GM19467 (cell line): ENCODE data around the gene NEDD1.

ENCODE experiments used
- ATAC-seq: cut with Tn5 transposase; IDR thresholded peaks from one replicate; pipeline ENCODE4 v1.9.1; 2021; ENCODE audit warnings: mild to moderate bottlenecking, moderate library complexity; ENCODE audit not compliant: unreplicated experiment

Gene NEDD1, protein sequence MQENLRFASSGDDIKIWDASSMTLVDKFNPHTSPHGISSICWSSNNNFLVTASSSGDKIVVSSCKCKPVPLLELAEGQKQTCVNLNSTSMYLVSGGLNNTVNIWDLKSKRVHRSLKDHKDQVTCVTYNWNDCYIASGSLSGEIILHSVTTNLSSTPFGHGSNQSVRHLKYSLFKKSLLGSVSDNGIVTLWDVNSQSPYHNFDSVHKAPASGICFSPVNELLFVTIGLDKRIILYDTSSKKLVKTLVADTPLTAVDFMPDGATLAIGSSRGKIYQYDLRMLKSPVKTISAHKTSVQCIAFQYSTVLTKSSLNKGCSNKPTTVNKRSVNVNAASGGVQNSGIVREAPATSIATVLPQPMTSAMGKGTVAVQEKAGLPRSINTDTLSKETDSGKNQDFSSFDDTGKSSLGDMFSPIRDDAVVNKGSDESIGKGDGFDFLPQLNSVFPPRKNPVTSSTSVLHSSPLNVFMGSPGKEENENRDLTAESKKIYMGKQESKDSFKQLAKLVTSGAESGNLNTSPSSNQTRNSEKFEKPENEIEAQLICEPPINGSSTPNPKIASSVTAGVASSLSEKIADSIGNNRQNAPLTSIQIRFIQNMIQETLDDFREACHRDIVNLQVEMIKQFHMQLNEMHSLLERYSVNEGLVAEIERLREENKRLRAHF

DNA sequence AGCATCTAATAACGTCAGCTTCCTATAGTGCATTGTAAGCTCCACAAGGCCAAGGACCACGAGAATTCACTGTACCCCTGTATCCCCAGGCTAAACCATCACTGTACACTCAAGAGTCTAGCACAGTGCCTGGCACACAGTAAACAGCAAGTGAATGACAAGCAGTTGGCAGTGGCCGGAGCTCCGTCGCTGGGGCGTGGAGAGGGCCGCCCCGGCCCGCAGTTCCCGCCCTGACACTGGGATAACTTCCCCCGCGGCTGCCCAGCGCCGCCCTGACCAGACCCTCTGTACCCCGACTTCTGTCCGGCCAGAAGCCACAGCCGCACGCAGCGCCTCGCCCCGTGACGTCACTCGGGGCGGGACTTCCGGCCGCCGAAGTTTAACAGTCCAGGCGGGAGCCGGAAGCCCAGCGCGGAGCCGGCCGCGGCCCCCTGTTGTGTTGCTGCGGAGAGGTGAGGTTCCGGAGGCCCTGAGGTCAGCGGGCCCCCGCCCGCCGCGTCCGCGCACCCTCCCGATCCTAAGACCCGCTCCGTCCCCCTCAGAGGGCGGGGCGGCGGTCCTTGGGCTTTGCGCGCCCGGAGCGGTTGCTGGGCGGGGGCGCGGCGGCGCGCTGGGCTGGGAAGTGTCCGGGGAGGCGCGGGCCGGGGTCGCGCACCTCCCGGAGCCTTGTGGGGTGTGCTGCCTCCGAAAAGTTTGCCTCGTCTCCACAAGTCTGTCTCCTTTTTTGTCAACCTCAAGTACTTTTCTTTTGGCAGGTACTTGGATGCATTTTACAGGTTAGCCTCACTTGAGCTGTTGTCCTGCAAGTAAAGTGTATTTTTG lies at the start of gene NEDD1:
Gene NEDD1, plus strand, starts transcription at position 409 of the 822 bp plus-strand sequence. CDS start 2,503 bp downstream, outside the sequence.
- ATAC-seq: peak; percentile 95

DNA sequence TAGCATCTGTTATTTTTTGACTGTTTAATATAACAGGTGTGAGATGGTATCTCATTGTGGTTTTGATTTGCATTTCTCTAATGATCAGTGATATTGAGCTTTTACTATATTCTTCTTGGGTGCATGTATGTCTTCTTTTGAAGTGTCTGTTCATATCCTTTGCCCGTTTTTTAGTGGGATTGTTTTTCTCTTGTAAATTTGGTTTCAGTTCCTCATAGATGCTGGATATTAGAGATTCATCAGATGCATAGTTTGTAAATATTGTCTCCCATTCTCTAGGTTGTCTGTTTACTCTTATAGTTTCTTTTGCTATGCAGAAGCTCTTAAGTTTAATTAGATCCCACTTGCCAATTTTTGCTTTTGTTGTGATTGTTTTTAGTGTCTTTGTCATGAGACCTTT lies 48.9 kb upstream of the NEDD1 start:
- ATAC-seq: no peak

DNA sequence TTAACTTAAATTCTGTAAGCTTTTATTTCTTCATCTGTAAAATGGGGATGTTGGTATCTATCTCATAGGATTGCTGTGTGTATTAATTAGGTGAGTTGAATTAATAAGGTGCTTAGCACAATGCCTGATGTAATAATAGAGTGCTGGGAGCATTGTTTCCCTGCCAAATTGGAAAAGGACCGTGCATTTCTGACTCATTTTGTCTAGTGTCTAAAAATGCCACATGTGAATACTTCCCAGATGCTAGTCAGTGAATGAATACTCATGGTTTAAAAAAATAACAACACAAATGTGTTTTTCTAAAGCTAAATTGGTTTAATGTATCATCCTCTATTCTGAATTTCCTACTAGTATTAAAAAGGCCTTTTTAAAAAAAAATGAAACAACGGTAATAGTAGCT lies 45.4 kb upstream of the NEDD1 start:
- no peak for ATAC-seq

DNA sequence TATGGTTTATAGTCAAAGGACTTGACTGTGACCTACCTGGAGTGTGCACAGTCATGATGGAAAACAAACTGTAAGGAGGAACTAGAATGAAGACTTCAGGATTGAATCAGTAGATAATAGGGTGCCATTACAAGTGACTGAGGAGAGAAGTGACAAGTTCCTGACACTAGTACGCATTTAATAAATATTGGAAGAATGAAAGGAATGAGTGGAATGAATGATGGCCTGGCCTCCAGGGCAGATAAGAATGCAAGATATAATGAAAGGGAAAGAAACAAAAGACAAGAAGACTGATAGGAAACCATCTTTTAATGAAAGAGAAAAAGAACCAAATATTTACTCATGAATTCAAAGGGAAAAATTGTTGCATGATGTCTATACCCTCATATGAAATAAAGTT lies 44.7 kb upstream of the NEDD1 start:
- no peak for ATAC-seq

DNA sequence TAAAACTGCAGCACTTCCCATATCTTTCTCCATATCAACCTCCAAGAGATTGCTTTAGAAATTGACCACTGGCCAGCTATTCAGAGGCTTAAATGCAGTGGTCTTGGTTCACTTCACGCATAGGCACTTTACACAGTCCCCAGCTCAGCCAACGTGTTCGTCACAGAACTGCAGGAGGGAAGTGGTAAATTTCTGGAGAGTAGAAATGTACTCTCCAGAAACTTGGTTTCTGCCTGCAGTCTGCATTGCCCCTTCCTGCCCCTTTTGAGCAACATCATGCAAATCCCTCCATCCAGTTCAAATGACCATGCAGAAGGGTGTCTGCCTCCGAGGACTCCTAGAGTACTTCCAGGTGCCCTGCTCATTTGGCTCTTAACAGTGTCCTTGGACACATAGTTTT lies 42.7 kb upstream of the NEDD1 start:
- no peak for ATAC-seq

DNA sequence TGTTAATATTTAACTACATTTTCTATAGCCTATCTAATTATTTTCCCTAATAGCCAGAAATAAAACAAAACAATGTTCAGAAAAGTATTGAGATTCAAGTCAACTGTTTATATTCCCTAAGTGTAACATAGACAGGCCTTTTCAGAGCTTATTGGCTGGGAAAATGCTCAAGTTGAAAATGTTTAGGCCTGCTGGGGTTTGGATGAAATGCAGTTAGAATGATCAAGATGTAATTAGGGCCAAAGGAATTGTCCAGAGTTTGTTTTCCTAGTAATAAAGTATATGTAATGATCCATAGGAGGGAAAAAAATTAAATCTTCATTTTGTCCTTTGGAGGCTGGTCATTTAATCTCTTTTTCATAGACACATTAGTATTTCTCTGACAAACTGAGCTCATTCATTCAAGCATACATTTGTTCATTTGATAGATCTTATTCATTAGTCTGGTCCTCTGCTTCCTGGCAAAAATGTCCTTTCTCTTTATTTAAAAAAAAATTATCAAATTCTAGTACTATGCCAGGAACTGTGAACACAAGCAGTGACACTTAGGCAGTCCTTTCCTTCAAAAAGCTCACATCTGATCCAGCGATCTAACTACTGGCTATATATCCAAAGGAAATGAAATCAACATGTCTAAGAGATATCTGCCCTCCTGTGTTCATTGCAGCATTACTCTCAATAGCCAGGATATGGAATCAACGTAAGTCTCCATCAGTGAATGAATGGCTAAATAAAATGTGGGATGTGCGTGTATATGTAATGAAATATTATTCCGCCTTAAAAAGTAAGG lies 40.1 kb upstream of the NEDD1 start:
- ATAC-seq: no peak

DNA sequence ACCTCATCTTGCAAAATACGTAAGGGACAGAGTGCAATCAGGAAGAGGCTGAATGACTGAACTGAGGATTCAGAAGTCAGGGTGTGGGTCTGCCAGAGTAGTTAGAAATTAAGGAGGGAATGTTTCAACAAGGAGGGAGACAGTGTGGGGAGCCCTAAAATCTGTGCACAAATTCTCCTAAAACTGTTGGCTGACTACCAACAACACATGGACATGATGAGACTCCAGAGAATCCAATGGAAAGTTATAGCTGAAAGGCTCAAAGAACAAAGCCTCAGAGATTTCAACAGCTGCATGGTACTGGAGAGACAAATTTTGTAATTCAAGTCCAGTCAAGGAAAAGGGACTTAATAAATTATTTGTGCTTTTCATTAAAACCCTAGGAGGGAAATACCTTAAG lies 36.1 kb upstream of the NEDD1 start:
- ATAC-seq: no peak

DNA sequence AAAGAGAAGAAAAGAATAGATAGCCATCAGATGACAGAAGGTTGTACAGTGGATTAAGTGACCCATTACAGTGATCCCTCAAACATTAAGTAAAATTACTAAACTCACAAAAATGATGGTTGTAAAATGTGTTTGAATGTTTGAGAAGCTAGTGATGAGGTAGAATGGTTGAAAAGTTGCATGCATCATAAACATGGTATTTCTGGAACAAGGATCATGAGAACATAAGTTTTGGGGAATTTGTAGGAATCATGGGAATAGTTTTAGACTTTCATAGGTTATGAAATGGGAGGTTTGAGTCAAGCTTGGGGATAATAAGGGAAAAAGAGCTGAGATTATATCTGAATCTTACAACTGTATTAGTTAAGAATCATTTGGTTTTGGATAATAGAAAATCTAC lies 34.1 kb upstream of the NEDD1 start:
- ATAC-seq: no peak

DNA sequence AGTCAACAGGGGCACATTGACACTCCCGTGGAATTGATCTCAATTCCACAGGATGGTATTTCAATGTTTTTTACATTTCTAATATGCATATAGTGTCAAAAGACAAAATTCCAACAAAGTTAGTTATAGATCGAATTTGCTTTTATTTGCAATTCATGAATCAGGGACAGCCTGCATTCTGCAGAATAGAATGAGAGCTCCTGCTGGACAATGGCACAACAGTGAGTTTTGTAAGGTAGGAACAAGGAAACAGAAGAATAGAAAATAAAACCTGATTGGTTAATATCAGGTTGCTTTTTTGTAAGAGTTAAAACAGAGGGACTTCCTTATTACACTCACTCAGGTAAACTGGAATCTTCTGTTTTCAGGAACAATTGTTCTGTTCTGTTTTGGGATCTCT lies 32.8 kb upstream of the NEDD1 start:
- ATAC-seq: no peak

DNA sequence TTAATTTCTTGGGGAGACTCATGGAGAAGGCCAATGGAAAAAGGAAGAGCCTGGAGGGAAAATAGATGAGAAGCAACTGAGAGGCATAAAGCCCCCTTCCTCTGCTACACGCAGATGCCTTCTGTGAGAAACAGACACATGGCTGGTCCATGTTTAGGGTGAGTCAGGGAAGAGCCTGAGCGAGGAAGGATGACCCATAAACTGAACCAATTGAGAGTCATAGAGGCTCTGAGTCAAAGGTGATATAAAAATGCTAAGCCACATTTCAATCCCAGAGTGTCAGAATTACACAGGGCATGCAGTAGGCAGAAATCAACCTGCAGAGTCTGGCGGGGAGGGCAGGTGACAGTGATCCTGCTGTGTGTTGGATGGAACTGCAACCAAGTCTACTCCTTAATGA lies 30.1 kb upstream of the NEDD1 start:
- no peak for ATAC-seq

DNA sequence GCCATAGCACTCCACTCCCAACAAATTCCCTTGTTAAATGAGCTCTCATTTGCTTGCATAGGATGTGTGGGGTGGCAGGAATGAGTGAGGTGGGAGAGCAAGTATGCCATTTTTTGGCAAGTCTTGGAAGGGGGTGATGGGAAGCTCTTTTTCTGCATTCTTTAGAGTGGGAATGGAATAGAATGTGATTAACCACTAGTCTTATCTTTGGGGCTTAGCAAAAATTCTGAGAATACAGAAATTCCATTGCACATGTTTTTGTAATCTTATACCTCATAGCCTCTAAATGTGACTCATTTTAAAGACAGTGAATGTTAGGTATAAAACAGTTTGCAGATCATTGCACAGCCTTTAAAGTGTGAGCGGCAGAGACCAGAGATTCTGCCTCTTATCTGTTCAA lies 28.4 kb upstream of the NEDD1 start:
- no peak for ATAC-seq

DNA sequence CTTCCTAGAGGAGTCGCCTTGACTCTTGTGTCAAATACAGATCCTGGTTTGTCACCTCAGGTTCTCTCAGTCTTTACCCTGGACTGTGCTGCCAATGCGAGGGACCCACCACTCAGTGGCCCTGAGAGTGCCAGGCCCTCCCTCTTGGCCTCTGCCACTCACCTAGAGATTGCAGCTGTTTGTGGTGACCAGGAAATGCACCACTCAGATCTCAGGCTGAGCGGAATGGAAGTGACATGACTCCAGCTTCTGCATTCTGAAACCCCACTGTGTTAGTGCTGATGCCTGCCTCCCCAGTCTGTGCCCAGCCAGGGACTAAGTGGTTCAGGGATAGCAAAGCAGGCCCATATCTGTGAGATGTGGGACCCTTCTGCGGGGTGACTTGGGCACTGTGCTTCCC lies 27.8 kb upstream of the NEDD1 start:
- no peak for ATAC-seq

DNA sequence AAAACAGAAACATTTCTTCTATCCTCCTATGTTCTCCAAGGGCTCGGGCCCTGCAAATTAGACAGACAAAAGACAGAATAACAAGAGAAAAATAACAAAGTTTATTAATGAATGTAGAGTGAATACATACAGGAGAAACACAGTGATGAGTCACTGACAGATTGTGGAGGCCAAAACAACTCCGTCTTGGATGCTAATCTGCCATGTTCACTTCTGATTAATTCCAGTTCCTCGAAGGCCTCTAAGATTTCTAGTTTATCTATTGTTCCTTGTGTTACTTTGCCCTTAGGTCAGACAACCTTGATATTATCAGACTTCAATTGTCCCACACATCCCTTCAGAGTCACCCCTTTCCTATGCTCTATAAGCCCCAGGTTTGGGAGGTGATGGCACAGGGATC lies 26.8 kb upstream of the NEDD1 start:
- no peak for ATAC-seq

DNA sequence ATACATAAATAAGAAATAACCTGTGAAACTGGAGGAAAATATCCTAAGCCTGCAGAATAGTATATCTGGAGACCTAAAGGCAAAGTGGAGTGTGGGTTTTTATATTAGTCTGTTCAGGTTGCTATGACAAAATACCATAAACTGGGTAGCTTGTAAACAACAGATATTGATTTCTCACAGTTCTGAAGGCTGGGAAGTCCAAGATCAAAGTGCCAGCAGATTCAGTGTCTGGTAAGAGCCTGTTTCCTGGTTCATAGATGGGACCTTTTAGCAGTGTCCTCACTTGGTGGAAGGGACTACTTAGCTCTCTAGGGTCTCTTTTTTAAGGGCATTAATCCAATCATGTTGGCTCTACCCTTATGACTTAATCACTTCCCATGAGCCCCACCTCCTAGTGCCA lies 25.4 kb upstream of the NEDD1 start:
- no peak for ATAC-seq

DNA sequence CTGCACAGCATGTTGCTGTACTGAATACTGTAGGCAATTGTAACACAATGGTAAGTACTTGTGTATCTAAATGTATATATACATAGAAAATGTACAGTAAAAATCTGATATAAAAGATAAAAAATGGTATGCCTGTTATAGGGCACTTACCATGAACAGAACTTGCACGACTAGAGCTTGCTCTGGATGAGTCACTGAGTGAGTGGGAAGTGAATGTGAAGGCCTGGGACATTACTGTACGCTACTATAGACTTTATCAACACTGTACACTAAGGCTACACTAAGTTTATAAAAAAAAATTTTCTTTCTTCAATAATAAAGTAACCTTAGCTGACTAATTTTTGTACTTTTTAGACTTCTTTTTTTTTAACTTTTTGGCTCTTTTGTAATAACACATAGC lies 24.2 kb upstream of the NEDD1 start:
- ATAC-seq: no peak

DNA sequence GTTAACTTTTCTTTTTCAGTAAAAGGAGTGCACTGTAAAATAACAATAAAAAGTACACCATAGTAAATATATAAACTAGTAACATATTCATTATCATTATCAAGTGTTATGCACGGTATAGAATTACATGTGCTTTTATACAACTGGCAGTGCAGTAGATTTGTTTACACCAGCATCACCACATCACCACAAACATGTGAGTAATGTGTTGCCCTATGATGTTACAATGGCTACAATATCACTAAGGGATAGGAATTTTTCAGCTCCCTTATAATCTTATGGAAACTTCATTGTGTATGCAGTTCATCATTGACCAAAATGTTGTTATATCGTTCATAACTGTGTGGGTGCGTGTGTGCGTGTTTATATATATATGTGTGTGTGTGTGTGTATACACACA lies 23.5 kb upstream of the NEDD1 start:
- ATAC-seq: no peak

DNA sequence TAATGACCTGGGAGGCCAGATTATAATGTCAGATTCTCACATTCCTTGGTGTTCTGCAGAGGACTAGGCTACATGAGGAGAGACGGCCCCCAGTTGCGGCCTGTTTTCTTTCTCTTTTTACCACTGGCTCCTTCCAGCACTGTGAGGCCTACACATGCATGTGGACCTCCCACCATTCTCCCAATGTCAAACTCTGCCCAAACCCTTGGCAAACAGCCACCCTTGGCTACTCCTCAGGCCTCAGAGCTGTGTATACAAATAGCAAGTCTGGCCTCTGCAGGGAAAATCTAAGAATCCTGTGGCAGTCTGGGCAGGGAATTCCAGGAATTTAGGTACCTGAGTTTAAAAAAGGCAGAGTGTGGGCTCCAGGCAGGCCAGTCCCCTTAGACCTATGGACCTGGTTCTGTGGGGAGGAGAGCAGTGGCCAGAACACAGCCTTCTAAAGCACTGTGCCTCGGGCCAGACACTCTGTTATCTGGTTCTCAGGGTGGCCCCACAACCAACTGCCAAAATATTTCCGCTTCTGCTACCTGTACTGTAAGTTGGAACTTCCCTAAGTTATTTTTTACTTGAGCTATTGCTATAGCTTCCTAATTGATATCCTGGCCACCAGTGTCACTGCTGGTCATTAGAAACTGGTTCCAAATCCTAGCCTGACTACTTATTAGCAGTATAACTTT lies 19.9 kb upstream of the NEDD1 start:
- ATAC-seq: no peak

DNA sequence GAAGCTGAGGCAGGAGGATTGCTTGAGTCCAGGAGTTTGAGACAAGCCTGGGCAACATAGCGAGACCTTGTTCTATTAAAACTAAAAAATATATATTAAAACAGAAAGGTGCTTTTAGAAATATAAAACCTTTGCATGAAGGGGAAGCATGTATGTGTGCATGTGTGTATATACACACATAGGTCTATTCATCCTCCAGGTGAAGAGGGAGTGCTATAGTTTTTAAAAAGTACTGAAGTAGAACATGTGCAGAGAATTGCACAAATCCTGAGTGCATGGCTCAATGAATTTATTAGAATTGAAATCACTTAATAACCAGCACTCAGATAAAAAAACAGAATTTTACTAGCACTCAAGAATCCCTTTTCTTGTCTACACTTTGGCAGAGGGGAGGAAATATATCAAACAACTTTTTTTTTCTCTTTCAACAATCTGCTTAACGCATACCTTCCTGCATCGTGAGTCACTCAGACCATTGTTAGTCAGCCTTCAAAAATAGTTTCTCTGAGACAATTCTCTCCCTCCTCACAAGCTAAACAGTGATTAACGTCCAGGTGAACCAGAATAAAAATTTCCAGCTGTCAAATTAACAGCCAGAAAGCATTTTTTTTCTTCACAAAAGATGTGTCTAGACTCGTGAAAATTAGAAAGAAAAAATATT lies 17.7 kb upstream of the NEDD1 start:
- no peak for ATAC-seq

DNA sequence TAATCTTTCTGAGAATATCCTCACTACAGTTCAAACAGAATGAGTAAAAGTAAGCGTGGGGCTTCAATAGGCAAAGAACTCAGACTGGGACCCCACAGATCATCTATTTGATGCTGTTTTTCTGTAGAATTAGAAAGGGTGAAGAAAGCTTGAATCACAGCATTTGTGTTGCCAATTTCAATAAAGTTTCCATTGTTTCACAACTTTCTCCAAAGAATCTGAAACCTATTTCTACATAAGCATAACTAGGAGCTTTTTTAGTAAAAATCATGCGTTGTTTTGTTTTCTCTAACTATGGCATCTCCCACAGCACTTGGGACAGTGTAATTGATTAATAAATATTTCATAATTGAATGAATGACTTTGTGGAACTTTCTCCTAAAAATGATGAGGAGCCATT lies 16.7 kb upstream of the NEDD1 start:
- no peak for ATAC-seq

DNA sequence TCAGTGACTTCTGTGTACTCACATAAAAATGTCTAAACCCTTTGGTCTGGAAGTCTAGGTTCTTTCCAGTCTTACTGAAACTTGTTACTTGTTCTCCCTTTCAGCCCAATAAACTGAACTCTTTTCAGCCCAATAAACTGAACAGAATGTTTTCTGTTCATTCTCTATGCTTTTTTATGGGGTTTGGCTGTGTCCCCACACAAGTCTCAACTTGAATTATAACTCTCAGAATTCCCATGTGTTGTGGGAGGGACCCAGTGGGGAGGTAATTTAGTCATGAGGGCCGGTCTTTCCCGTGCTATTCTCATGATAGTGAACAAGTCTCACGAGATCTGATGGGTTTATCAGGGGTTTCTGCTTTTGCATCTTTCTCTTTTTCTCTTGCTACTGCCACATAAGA lies 15.0 kb upstream of the NEDD1 start:
- ATAC-seq: no peak
